Muscle of leg (tissue), 11 donors: ENCODE results near the gene ZFP3. TPM values are rescaled to one million over a fixed set of nuclear protein-coding genes. Genes with fewer than 3 reads are reported as not detected.
"Not testable (repeated sequence)": the region's sequence is repeated elsewhere in the genome, so short reads cannot be mapped to it uniquely, and the experiment has no call there.

Source experiments
- DNase-seq: peaks from one replicate; pipeline ENCODE4 v3.0.0; 2013
- H3K27ac ChIP-seq: one replicate; pipeline ENCODE4 v1.5.1; 2013; ENCODE audit warnings: mild to moderate bottlenecking, low read length, control low read depth
- H3K27me3 ChIP-seq: one replicate; pipeline ENCODE4 v1.6.1; 2013; ENCODE audit warnings: low read length; ENCODE audit not compliant: control insufficient read depth, insufficient read depth
- H3K36me3 ChIP-seq: one replicate; pipeline ENCODE4 v1.6.1; 2013; ENCODE audit warnings: low read length; ENCODE audit not compliant: control insufficient read depth, insufficient read depth
- H3K4me1 ChIP-seq: one replicate; pipeline ENCODE4 v1.6.1; 2013; ENCODE audit warnings: low read length; ENCODE audit not compliant: control insufficient read depth, insufficient read depth
- H3K4me3 ChIP-seq: one replicate; pipeline ENCODE4 v1.5.1; 2013; ENCODE audit warnings: low read length, control low read depth
- H3K9me3 ChIP-seq: replicated peaks from 2 replicates; pipeline ENCODE4 v1.6.1; 2013; ENCODE audit warnings: low read depth, low read length; ENCODE audit not compliant: control insufficient read depth
- WGBS: methylation state at CpG from one replicate; pipeline ENCODE4 v1.1.5; 2013; ENCODE audit warnings: missing lambda C conversion rate; ENCODE audit not compliant: insufficient coverage; 5-methylcytosine and 5-hydroxymethylcytosine counted together
- polyA plus RNA-seq, 8 donors: library from polyadenylated mRNA; unstranded; fragments of 120-200 nt; gene quantifications; one replicate each; pipeline versions ENCODE4 v1.2.1 to v1.2.3, GENCODE V29; 2013; ENCODE audit warnings: inconsistent platforms in 1 of 8, low replicate concordance in 1 of 8; ENCODE audit not compliant: insufficient read length in 8 of 8, insufficient read depth in 1 of 8
- total RNA-seq: library from RNA; stranded (reverse); fragments of 120-200 nt; gene quantifications from one replicate; pipeline ENCODE4 v1.2.4, GENCODE V29; 2013

ZFP3 gene
- total and polyA plus RNA-seq, 9 donors, result 6.3 to 12.6 (median 10.0) TPM

GRCh38 chr17:5135726-5136579 lies 57.7 kb downstream of the ZFP3 start:
- DNase-seq, result no peak
- 89% methylated on average over 10 of the region's 14 CpGs for WGBS
- Histone ChIP-seq H3K4me3 (no peak overlapping the region), H3K4me1 (no peaks in the 10 kb centered on the region), H3K27ac (no peak overlapping the region), H3K36me3 (no peaks in the 10 kb centered on the region), H3K9me3 (no peaks in the 10 kb centered on the region), H3K27me3 (no peaks in the 10 kb centered on the region)

- H3K36me3 ChIP-seq, H3K9me3 ChIP-seq, H3K27me3 ChIP-seq, H3K27ac ChIP-seq, H3K4me3 ChIP-seq, H3K4me1 ChIP-seq, DNase-seq: not testable (repeated sequence)
- WGBS, result 90% methylated on average over 9 of the region's 14 CpGs
These were observed 58.5 kb downstream of the ZFP3 start for GRCh38 chr17:5136580-5137412.

- not testable (repeated sequence) for H3K27me3 ChIP-seq, H3K27ac ChIP-seq, H3K4me3 ChIP-seq, H3K9me3 ChIP-seq, DNase-seq, H3K4me1 ChIP-seq, H3K36me3 ChIP-seq
- WGBS, result 88% methylated on average over 11 of the region's 15 CpGs
These were observed 59.4 kb downstream of the ZFP3 start for GRCh38 chr17:5137511-5138197.

- not testable (repeated sequence) for DNase-seq, H3K4me3 ChIP-seq, H3K36me3 ChIP-seq, H3K27ac ChIP-seq, H3K9me3 ChIP-seq, H3K27me3 ChIP-seq, H3K4me1 ChIP-seq
- WGBS, result 96% methylated on average over 3 of the region's 9 CpGs
These were observed 59.9 kb downstream of the ZFP3 start for GRCh38 chr17:5138198-5138544.

GRCh38 chr17:5138616-5139457 lies 60.6 kb downstream of the ZFP3 start:
- no peak for DNase-seq
- Histone ChIP-seq H3K27me3 (no peaks in the 10 kb centered on the region), H3K9me3 (no peaks in the 10 kb centered on the region), H3K4me1 (no peaks in the 10 kb centered on the region), H3K4me3 (no peak overlapping the region), H3K27ac (no peak overlapping the region), H3K36me3 (no peaks in the 10 kb centered on the region)
- 81% methylated on average over 23 of the region's 24 CpGs for WGBS

- H3K36me3 ChIP-seq, result no peaks in the 10 kb centered on the region
- no peak for DNase-seq
- H3K9me3 ChIP-seq, result no peaks in the 10 kb centered on the region
- H3K4me3 ChIP-seq, result no peak overlapping the region
- no peaks in the 10 kb centered on the region for H3K27me3 ChIP-seq
- 86% methylated on average over 3 of the region's 5 CpGs for WGBS
- H3K4me1 ChIP-seq, result no peaks in the 10 kb centered on the region
- H3K27ac ChIP-seq, result no peak overlapping the region
These were observed 61.1 kb downstream of the ZFP3 start for GRCh38 chr17:5139458-5139732.

- H3K36me3 ChIP-seq, H3K27ac ChIP-seq, H3K4me1 ChIP-seq, H3K4me3 ChIP-seq, H3K27me3 ChIP-seq, DNase-seq, H3K9me3 ChIP-seq: not testable (repeated sequence)
- WGBS, result no CpG with 5 or more reads among the region's 18 CpGs
These were observed 64.6 kb downstream of the ZFP3 start for GRCh38 chr17:5142877-5143276.

Other genes with a start within 250 kb of the ZFP3 start
- gene MINK1, start 245.1 kb upstream of the ZFP3 start, total RNA-seq, result 11.8 TPM
- gene MINK1, start 245.1 kb upstream of the ZFP3 start, polyA plus RNA-seq, result 10 to 100 TPM; 24.4 to 39.3 (median 31.3) TPM
- gene C17orf107, start 178.9 kb upstream of the ZFP3 start, total RNA-seq, result 2.8 TPM
- gene C17orf107, start 178.9 kb upstream of the ZFP3 start, polyA plus RNA-seq, result 1 to 10 TPM in 6 of 8 donors, under 1 TPM in 2; 0.80 to 3.1 (median 1.4) TPM
- gene CHRNE, start 175.4 kb upstream of the ZFP3 start, total RNA-seq, result 1.5 TPM
- 1 to 10 TPM in 6 of 8 donors, under 1 TPM in 2; 0.53 to 2.5 (median 1.4) TPM for gene CHRNE, start 175.4 kb upstream of the ZFP3 start, polyA plus RNA-seq
- 0.04 TPM for gene GP1BA, start 146.2 kb upstream of the ZFP3 start, total RNA-seq
- 1 to 10 TPM in 4 of 8 donors, under 1 TPM in 4; 0.69 to 1.3 (median 0.93) TPM for gene GP1BA, start 146.2 kb upstream of the ZFP3 start, polyA plus RNA-seq
- gene SLC25A11, start 138.4 kb upstream of the ZFP3 start, total RNA-seq, result 39.8 TPM
- gene SLC25A11, start 138.4 kb upstream of the ZFP3 start, polyA plus RNA-seq, result 10 to 100 TPM; 51.3 to 60.3 (median 56.0) TPM
- gene RNF167, start 138.2 kb upstream of the ZFP3 start, total RNA-seq, result 34.6 TPM
- 10 to 100 TPM; 66.0 to 71.5 (median 69.6) TPM for gene RNF167, start 138.2 kb upstream of the ZFP3 start, polyA plus RNA-seq
- gene PFN1, start 129.9 kb upstream of the ZFP3 start, total RNA-seq, result 175 TPM
- 100 to 1,000 TPM; 413 to 498 (median 454) TPM for gene PFN1, start 129.9 kb upstream of the ZFP3 start, polyA plus RNA-seq
- gene ENO3, start 127.3 kb upstream of the ZFP3 start, total RNA-seq, result 1,492 TPM
- gene ENO3, start 127.3 kb upstream of the ZFP3 start, polyA plus RNA-seq, result 1,000 to 10,000 TPM in 6 of 8 donors, 100 to 1,000 TPM in 2; 815 to 2,459 (median 1,732) TPM
- gene SPAG7, start 110.7 kb upstream of the ZFP3 start, total RNA-seq, result 77.7 TPM
- 100 to 1,000 TPM in 6 of 8 donors, 10 to 100 TPM in 2; 91.7 to 122 (median 103) TPM for gene SPAG7, start 110.7 kb upstream of the ZFP3 start, polyA plus RNA-seq
- gene CAMTA2, start 90.8 kb upstream of the ZFP3 start, total RNA-seq, result 4.4 TPM
- 10 to 100 TPM; 15.8 to 25.2 (median 22.3) TPM for gene CAMTA2, start 90.8 kb upstream of the ZFP3 start, polyA plus RNA-seq
- gene INCA1, start 80.9 kb upstream of the ZFP3 start, total RNA-seq, result 0.93 TPM
- gene INCA1, start 80.9 kb upstream of the ZFP3 start, polyA plus RNA-seq, result 1 to 10 TPM; 2.8 to 5.4 (median 4.0) TPM
- gene KIF1C, start 80.5 kb upstream of the ZFP3 start, total RNA-seq, result 57.0 TPM
- 100 to 1,000 TPM in 2 of 8 donors, 10 to 100 TPM in 6; 82.5 to 103 (median 95.4) TPM for gene KIF1C, start 80.5 kb upstream of the ZFP3 start, polyA plus RNA-seq
- gene SLC52A1, start 43.0 kb upstream of the ZFP3 start, total RNA-seq, result 0.04 TPM
- under 1 TPM in 7 of 8 donors, not detected in 1; 0.07 to 0.31 (median 0.12) TPM for gene SLC52A1, start 43.0 kb upstream of the ZFP3 start, polyA plus RNA-seq
- gene ZNF232, start 33.4 kb downstream of the ZFP3 start, total RNA-seq, result 12.1 TPM
- gene ZNF232, start 33.4 kb downstream of the ZFP3 start, polyA plus RNA-seq, result 10 to 100 TPM in 5 of 8 donors, 1 to 10 TPM in 3; 8.4 to 27.4 (median 10.3) TPM
- gene USP6, start 37.6 kb downstream of the ZFP3 start, total RNA-seq, result 11.3 TPM
- 10 to 100 TPM in 4 of 8 donors, 1 to 10 TPM in 4; 5.0 to 26.5 (median 11.7) TPM for gene USP6, start 37.6 kb downstream of the ZFP3 start, polyA plus RNA-seq
- gene ZNF594, start 113.4 kb downstream of the ZFP3 start, total RNA-seq, result 15.2 TPM
- 10 to 100 TPM in 1 of 8 donors, 1 to 10 TPM in 7; 6.5 to 11.7 (median 8.4) TPM for gene ZNF594, start 113.4 kb downstream of the ZFP3 start, polyA plus RNA-seq
- 0.89 TPM for gene SCIMP, start 156.4 kb downstream of the ZFP3 start, total RNA-seq
- 1 to 10 TPM in 7 of 8 donors, under 1 TPM in 1; 0.93 to 1.9 (median 1.2) TPM for gene SCIMP, start 156.4 kb downstream of the ZFP3 start, polyA plus RNA-seq
- 41.7 TPM for gene RABEP1, start 203.8 kb downstream of the ZFP3 start, total RNA-seq
- gene RABEP1, start 203.8 kb downstream of the ZFP3 start, polyA plus RNA-seq, result 10 to 100 TPM; 38.2 to 55.6 (median 51.8) TPM